Calu3 (cell line): Measurements from ENCODE around the gene GTF2A1L. TPM values are rescaled to one million over a fixed set of nuclear protein-coding genes. Genes with fewer than 3 reads are reported as not detected.

Source experiments
- BruUV-seq: library from RNA; stranded (reverse); fragments of 400-500 nt; replicated peaks from 2 replicates; lab custom pipeline; 2021; lab: Mats Ljungman, UMichigan
- CTCF ChIA-PET: fragments of 300-600 bp; sonication (Branson Sonifier 250); formaldehyde crosslinking; loops from one replicate; lab custom pipeline; 2022; ENCODE audit warnings: antibody characterized with exemption; lab: Charles Lee
- DNase-seq: peaks from one replicate; pipeline ENCODE4 v3.0.0; 2022
- H3K27ac Mint-ChIP-seq: one replicate; pipeline ENCODE4 v1.8.0; 2022; ENCODE audit warnings: mixed read lengths; ENCODE audit not compliant: unreplicated experiment
- H3K27me3 Mint-ChIP-seq: one replicate; pipeline ENCODE4 v1.8.0; 2022; ENCODE audit warnings: mixed read lengths; ENCODE audit not compliant: unreplicated experiment
- H3K36me3 Mint-ChIP-seq: one replicate; pipeline ENCODE4 v1.8.0; 2022; ENCODE audit warnings: mild to moderate bottlenecking, moderate library complexity, mixed read lengths; ENCODE audit not compliant: insufficient read depth, unreplicated experiment
- H3K4me1 Mint-ChIP-seq: one replicate; pipeline ENCODE4 v1.8.0; 2022; ENCODE audit warnings: mild to moderate bottlenecking, low read depth, mixed read lengths; ENCODE audit not compliant: unreplicated experiment
- H3K4me3 Mint-ChIP-seq: one replicate; pipeline ENCODE4 v1.8.0; 2022; ENCODE audit warnings: mild to moderate bottlenecking, low read depth, moderate library complexity, mixed read lengths; ENCODE audit not compliant: unreplicated experiment
- H3K9me3 Mint-ChIP-seq: one replicate; pipeline ENCODE4 v1.8.0; 2022; ENCODE audit warnings: low read depth, mixed read lengths; ENCODE audit not compliant: unreplicated experiment
- intact Hi-C: fragments of 100-400 bp; cut with micrococcal nuclease; formaldehyde crosslinking; loops from one replicate; pipeline ENCODE4 v1.10.0; 2022; ENCODE audit not compliant: unreplicated experiment
- total RNA-seq: library from RNA; stranded (reverse); gene quantifications from 2 replicates; pipeline ENCODE4 v1.2.3, GENCODE V29; 2022
- TF ChIP-seq, protein P1 (sequence below): fragments of 200-600 bp; IDR thresholded peaks from one replicate; pipeline ENCODE4 v1.8.0; 2022; ENCODE audit warnings: antibody characterized with exemption; ENCODE audit not compliant: unreplicated experiment

GTF2A1L gene
- total RNA-seq, 1 experiment from 2014 or later: not detected

DNA sequence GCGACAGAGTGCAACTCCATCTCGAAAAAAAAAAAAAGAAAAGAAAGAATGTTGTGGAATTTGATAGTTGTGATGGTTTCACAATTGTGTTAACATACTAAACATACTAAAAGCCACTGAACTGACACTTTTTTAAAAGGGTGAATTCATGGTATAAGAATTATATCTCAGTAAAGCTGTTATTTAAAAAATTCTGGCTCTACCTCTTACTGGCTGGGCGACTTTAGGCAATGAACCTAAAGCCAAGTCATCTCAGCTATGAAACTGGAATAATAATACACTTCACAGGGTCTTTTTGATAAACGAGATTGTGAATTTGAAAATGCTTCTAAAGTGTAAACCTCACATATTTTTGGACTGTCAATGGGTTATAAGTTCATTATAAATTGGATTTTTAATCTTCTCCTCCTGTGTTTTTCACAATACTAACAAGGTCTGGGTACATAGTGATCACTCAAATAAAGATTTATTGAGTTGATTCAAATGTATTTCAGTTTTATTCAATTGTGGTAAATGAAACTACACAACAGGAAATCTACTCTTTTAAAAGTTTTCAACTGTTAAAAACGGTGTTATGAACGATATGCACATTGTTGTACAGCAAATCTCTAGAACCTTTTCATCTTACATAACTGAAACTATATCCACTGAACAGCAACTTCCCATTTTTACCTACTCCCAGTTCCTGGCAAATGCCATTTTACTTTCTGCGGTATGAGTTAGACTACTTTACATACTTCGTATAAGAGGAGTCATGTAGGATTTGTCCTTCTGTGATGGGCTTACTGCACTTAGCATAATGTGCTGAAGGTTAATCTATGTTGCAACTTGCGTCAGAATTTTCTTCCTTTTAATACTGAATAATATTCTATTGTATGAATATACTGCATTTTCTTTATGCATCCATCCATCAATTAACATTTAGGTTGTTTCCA, 43.0 kb upstream of the GTF2A1L start:
- H3K27ac Mint-ChIP-seq: no peak overlapping the region
- no peaks in the 10 kb centered on the region for H3K27me3 Mint-ChIP-seq
- intact Hi-C loops: no loop called here
- no peaks in the 10 kb centered on the region for H3K36me3 Mint-ChIP-seq
- H3K4me3 Mint-ChIP-seq: no peak overlapping the region
- DNase-seq: no peak
- BruUV-seq: no TSS peak
- no peaks in the 10 kb centered on the region for H3K4me1 Mint-ChIP-seq
- CTCF ChIA-PET: no interaction called here
- no peaks in the 10 kb centered on the region for H3K9me3 Mint-ChIP-seq
- TF ChIP-seq, protein P1, sequence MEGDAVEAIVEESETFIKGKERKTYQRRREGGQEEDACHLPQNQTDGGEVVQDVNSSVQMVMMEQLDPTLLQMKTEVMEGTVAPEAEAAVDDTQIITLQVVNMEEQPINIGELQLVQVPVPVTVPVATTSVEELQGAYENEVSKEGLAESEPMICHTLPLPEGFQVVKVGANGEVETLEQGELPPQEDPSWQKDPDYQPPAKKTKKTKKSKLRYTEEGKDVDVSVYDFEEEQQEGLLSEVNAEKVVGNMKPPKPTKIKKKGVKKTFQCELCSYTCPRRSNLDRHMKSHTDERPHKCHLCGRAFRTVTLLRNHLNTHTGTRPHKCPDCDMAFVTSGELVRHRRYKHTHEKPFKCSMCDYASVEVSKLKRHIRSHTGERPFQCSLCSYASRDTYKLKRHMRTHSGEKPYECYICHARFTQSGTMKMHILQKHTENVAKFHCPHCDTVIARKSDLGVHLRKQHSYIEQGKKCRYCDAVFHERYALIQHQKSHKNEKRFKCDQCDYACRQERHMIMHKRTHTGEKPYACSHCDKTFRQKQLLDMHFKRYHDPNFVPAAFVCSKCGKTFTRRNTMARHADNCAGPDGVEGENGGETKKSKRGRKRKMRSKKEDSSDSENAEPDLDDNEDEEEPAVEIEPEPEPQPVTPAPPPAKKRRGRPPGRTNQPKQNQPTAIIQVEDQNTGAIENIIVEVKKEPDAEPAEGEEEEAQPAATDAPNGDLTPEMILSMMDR: no peak

DNA sequence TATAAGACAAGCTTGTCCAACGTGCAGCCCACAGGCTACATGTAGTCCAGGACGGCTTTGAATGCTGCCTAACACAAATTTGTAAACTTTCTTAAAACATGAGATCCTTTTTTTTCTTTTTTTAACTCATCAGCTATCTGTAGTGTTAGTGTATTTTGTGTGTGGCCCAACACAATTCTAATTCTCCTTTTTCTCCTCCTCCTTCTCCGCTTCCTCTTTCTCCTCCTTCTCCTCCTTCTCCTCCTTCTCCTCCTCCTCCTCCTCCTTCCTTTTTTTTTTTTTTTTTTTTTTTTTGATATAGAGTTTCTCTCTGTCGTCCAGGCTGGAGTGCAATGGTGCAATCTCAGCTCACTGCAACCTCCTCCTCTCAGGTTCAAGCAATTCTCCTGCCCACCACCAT, 39.3 kb upstream of the GTF2A1L start:
- TF ChIP-seq, protein P1: no peak
- Mint-ChIP-seq H3K4me1 (no peaks in the 10 kb centered on the region), H3K9me3 (no peaks in the 10 kb centered on the region), H3K4me3 (no peak overlapping the region), H3K36me3 (no peaks in the 10 kb centered on the region), H3K27me3 (no peaks in the 10 kb centered on the region), H3K27ac (no peak overlapping the region)
- no TSS peak for BruUV-seq
- CTCF ChIA-PET: no interaction called here
- DNase-seq: no peak
- intact Hi-C loops: no loop called here

DNA sequence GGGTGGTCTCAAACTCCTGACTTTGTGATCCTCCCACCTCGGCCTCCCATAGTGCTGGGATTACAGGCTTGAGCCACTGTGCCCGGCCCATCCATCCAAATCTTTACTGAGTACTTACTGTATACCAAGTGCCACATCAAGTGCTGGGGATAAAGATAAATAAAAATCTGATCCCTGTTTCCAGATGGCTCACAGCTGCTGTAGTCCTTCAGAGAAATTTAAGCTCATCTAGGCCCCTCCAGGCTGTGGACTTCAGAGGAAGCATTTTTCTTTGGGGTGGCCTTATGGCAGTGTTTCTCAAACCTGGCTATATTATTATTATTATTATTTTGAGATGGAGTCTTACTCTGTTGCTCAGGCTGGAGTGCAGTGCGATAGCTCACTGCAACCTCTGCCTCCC, 33.7 kb upstream of the GTF2A1L start:
- H3K27me3 Mint-ChIP-seq: no peaks in the 10 kb centered on the region
- H3K36me3 Mint-ChIP-seq: no peaks in the 10 kb centered on the region
- CTCF ChIA-PET: interaction anchor here (0.6 kb wide), 1 partner anchor 1345 kb away, joined by 4 read pairs; no protein-coding TSS in a partner anchor
- TF ChIP-seq, protein P1: no peak
- peaks cover 3% of the 10 kb centered on the region for H3K4me1 Mint-ChIP-seq
- no peak overlapping the region for H3K4me3 Mint-ChIP-seq
- no peak overlapping the region for H3K27ac Mint-ChIP-seq
- BruUV-seq: no TSS peak
- no peak for DNase-seq
- intact Hi-C loops: loop anchor here (10.0 kb wide), 1 partner anchor 109 kb away; no protein-coding TSS in a partner anchor
- no peaks in the 10 kb centered on the region for H3K9me3 Mint-ChIP-seq

DNA sequence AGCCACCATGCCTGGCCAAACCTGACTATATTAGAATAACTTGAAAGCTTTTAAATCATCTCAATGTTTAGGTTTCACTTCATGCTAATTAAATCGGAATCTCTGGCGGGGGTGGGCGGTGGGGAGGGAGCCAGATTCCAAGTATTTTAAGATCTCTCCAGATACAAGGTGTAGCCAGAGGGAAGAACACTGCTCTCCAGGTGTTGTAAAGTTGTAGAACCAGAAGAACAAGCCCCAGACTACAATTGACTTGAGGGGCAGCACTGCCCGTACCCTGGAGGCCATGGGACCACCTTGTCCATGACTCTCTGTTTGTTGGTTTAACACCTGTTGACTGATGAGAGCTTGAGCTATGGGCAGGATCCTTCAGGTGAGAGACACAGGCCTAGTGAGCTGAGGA, 33.1 kb upstream of the GTF2A1L start:
- CTCF ChIA-PET: interaction anchor here (0.6 kb wide), 2 partner anchors 61 to 1346 kb away, joined by 4 to 5 read pairs; no protein-coding TSS in a partner anchor
- no peaks in the 10 kb centered on the region for H3K36me3 Mint-ChIP-seq
- no peaks in the 10 kb centered on the region for H3K27me3 Mint-ChIP-seq
- H3K9me3 Mint-ChIP-seq: no peaks in the 10 kb centered on the region
- TF ChIP-seq, protein P1: no peak
- no peak overlapping the region for H3K4me3 Mint-ChIP-seq
- BruUV-seq: no TSS peak
- DNase-seq: no peak
- H3K27ac Mint-ChIP-seq: no peak overlapping the region
- intact Hi-C loops: loop anchor here (10.0 kb wide), 1 partner anchor 110 kb away; no protein-coding TSS in a partner anchor
- peaks cover 8% of the 10 kb centered on the region for H3K4me1 Mint-ChIP-seq
